Choroid plexus epithelial cell (primary cell): ENCODE results near the gene DDX10.
A peak's percentile ranks its signal among the peaks of the same experiment; 100 is the strongest.

Experiments
- DNase-seq: peaks from one replicate; pipeline ENCODE4 v3.0.0-alpha.2; 2010; ENCODE audit warnings: low read depth
- H3K4me3 ChIP-seq: 2 replicates; pipeline ENCODE4 v1.5.1; 2011; ENCODE audit warnings: low read depth, mild to moderate bottlenecking, control low read depth, low read length, moderate library complexity
- TF ChIP-seq, protein P1 (sequence below): conservative IDR thresholded peaks from 2 replicates; pipeline ENCODE4 v1.5.1; 2011; ENCODE audit warnings: low read depth, mild to moderate bottlenecking, control low read depth, inconsistent platforms, low read length, moderate library complexity

Gene DDX10

DNA sequence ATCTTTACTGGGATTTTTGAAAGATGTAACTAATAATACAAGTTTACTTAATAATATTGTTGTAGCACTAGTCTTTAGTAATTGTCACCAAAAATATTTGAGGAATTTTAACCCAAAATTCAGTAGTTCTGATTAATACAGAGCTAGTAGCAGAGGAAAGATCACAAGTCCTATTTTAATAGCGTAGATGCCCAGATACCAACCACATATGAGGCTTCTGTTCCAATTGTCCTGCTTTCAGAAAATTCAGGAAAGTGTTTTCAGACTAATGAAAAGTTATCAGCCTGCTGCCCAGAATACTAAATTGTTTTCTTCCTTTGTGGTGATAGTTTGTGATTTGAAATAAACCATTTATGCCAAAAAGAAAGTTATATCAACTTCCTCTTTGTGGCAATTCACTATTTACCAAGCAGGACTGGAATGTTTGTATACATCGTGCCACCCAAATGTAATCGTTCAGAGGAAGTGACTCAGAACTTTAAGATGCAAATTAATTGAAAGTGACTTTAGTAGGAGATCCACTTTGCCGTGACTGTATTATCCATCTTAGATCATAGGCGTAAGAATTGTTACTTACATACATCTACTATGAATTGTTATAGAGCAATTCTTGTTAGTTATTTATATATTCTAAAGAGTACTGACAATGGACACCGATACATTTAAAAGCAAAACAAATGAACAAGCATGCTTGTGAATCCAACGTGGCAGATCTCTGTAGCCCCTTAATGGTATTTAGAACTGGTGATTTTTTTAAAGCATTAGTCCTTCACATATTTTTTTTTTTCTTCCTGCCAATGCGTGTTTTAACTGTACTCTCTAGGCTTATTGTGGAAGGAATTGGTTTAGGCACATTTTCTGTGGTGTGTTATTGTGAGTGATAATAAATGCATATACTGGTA lies 231.0 kb downstream of the DDX10 start:
- TF ChIP-seq, protein P1, sequence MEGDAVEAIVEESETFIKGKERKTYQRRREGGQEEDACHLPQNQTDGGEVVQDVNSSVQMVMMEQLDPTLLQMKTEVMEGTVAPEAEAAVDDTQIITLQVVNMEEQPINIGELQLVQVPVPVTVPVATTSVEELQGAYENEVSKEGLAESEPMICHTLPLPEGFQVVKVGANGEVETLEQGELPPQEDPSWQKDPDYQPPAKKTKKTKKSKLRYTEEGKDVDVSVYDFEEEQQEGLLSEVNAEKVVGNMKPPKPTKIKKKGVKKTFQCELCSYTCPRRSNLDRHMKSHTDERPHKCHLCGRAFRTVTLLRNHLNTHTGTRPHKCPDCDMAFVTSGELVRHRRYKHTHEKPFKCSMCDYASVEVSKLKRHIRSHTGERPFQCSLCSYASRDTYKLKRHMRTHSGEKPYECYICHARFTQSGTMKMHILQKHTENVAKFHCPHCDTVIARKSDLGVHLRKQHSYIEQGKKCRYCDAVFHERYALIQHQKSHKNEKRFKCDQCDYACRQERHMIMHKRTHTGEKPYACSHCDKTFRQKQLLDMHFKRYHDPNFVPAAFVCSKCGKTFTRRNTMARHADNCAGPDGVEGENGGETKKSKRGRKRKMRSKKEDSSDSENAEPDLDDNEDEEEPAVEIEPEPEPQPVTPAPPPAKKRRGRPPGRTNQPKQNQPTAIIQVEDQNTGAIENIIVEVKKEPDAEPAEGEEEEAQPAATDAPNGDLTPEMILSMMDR, result no peak
- H3K4me3 ChIP-seq, result no peak overlapping the region
- DNase-seq, result peak; percentile 45

DNA sequence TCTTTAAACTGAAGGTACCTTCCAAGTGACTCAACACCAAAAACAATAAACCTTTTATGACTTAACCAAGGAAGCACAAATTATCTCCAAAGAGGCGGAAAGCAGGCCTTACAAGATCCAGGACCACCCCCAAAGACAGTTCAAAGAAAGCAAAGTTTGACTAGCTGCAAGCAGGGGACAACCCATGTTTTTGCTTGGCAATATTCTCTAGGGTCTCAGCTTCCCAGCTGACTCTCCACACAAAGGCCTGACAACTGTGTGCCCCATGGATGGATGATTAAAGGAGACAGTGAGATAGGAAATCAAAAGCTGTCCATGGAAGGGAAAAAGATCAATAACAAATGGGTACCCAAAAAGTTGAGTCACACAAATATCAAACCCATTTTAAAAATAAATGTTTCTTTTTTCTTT lies 232.2 kb downstream of the DDX10 start:
- no peak overlapping the region for H3K4me3 ChIP-seq
- TF ChIP-seq, protein P1, result no peak
- DNase-seq, result no peak

DNA sequence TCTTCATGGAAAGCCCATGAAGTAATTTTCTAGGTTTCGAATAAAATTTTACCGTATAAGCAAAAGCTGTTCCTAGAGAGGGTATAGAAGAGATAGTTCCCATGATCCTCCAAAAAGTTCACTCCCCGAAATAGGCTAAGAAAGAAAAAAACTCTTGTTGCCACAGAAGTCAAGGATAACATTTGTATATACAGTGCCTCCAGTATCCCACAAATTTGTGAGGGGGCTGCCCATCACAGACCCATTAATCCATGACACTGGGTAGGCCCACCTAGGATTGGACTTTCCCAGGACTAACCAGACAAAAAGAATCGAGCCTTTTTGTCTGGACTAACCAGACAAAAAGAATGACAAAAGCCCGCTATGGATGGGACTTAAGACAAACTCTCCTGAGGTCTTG lies 233.0 kb downstream of the DDX10 start:
- no peak overlapping the region for H3K4me3 ChIP-seq
- TF ChIP-seq, protein P1, result no peak
- no peak for DNase-seq

GRCh38 chr11:108901359-108901758 lies 236.5 kb downstream of the DDX10 start:
- H3K4me3 ChIP-seq, result no peak overlapping the region
- TF ChIP-seq, protein P1, result no peak
- no peak for DNase-seq

GRCh38 chr11:108902027-108902469 lies 237.2 kb downstream of the DDX10 start:
- peak; percentile 34 for DNase-seq
- TF ChIP-seq, protein P1, result no peak
- no peak overlapping the region for H3K4me3 ChIP-seq

GRCh38 chr11:108904480-108904879 lies 239.6 kb downstream of the DDX10 start:
- TF ChIP-seq, protein P1, result no peak
- no peak overlapping the region for H3K4me3 ChIP-seq
- no peak for DNase-seq

- peak; percentile 93 for DNase-seq
- TF ChIP-seq, protein P1, result no peak
- H3K4me3 ChIP-seq, result no peak overlapping the region
These were observed 241.5 kb downstream of the DDX10 start for GRCh38 chr11:108906329-108906728.
